GM12874 (cell line): Measurements from ENCODE around the gene CD79A.

Experiments used
- CTCF ChIP-seq: IDR thresholded peaks from 2 replicates; pipeline ENCODE4 v1.5.1; 2011; ENCODE audit warnings: low read depth, mild to moderate bottlenecking, control low read depth, low read length, moderate library complexity; ENCODE audit not compliant: insufficient read depth

CD79A gene

GRCh38 chr19:41896581-41896942 lies 19.5 kb downstream of the CD79A start:
- no peak for TF ChIP-seq CTCF

GRCh38 chr19:41897181-41897580 lies 20.1 kb downstream of the CD79A start:
- TF ChIP-seq CTCF = no peak

GRCh38 chr19:41897820-41898219 lies 20.7 kb downstream of the CD79A start:
- TF ChIP-seq CTCF = no peak

GRCh38 chr19:41898235-41898634 lies 21.2 kb downstream of the CD79A start:
- TF ChIP-seq CTCF = no peak

- TF ChIP-seq CTCF = no peak
Observed at GRCh38 chr19:41901707-41902360, 24.8 kb downstream of the CD79A start.

GRCh38 chr19:41902594-41902993 lies 25.5 kb downstream of the CD79A start:
- TF ChIP-seq CTCF = no peak

GRCh38 chr19:41903193-41903953 lies 26.3 kb downstream of the CD79A start:
- TF ChIP-seq CTCF = no peak
